Lower leg skin (tissue), 3 donors: ENCODE results near the gene TIMM10B.

Source experiments
- CTCF ChIP-seq, 3 donors: fragments of 450-650 bp; IDR thresholded peaks; one replicate each; pipeline ENCODE4 v1.5.1; 2016; ENCODE audit warnings: antibody characterized with exemption in 3 of 3, mild to moderate bottlenecking in 3 of 3, moderate library complexity in 2 of 3
- POLR2A ChIP-seq, 2 donors: fragments of 450-650 bp; IDR thresholded peaks; one replicate each; pipeline ENCODE4 v1.6.1; 2016 to 2017; ENCODE audit warnings: antibody characterized with exemption in 2 of 2, mild to moderate bottlenecking in 1 of 2, moderate library complexity in 1 of 2

DNA sequence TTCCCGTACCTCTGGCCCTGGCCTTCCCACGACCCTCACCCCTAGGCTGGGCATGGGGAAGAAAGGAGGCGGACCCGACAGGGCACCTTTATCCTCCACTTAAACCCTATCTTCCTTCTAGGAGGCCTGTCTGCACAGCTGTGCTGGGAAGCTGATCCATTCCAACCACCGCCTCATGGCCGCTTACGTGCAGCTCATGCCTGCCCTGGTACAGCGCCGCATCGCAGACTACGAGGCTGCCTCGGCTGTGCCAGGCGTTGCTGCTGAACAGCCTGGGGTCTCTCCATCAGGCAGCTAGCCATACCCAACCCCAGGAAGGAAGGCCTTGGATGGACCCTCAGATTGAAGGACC lies 599 bp downstream of the TIMM10B start:
- TF ChIP-seq CTCF (IDR thresholded peaks at IDR 0.05) (no peak), POLR2A (IDR thresholded peaks at IDR 0.05) (no peak)
